ENCODE data around the gene KLHL29. TPM values are rescaled to one million over a fixed set of nuclear protein-coding genes. Genes with fewer than 3 reads are reported as not detected.

KLHL29 gene
- total RNA-seq, 1 donor from 2014 or later = 36.5 TPM

GRCh38 chr2:23376972-23377371, 8.0 kb upstream of the KLHL29 start:
- TF ChIP-seq, protein P1, sequence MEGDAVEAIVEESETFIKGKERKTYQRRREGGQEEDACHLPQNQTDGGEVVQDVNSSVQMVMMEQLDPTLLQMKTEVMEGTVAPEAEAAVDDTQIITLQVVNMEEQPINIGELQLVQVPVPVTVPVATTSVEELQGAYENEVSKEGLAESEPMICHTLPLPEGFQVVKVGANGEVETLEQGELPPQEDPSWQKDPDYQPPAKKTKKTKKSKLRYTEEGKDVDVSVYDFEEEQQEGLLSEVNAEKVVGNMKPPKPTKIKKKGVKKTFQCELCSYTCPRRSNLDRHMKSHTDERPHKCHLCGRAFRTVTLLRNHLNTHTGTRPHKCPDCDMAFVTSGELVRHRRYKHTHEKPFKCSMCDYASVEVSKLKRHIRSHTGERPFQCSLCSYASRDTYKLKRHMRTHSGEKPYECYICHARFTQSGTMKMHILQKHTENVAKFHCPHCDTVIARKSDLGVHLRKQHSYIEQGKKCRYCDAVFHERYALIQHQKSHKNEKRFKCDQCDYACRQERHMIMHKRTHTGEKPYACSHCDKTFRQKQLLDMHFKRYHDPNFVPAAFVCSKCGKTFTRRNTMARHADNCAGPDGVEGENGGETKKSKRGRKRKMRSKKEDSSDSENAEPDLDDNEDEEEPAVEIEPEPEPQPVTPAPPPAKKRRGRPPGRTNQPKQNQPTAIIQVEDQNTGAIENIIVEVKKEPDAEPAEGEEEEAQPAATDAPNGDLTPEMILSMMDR (IDR thresholded peaks at IDR 0.05; ENCODE audit: partially characterized antibody, unreplicated experiment) = no peak
- Mint-ChIP-seq H3K27ac (ENCODE audit: unreplicated experiment) (no peak overlapping the region), H3K9me3 (ENCODE audit: unreplicated experiment) (peaks cover 2% of the 10 kb centered on the region), H3K27me3 (ENCODE audit: unreplicated experiment) (peaks cover 2% of the 10 kb centered on the region), H3K36me3 (ENCODE audit: unreplicated experiment) (no peaks in the 10 kb centered on the region), H3K4me1 (ENCODE audit: low read depth, unreplicated experiment) (peaks cover 10% of the 10 kb centered on the region), H3K4me3 (ENCODE audit: unreplicated experiment) (no peak overlapping the region)
- no peak for DNase-seq

- no peak for DNase-seq
- Mint-ChIP-seq H3K4me1 (ENCODE audit: low read depth, unreplicated experiment) (peaks cover 10% of the 10 kb centered on the region), H3K9me3 (ENCODE audit: unreplicated experiment) (peaks cover 2% of the 10 kb centered on the region), H3K27ac (ENCODE audit: unreplicated experiment) (no peak overlapping the region), H3K4me3 (ENCODE audit: unreplicated experiment) (no peak overlapping the region), H3K36me3 (ENCODE audit: unreplicated experiment) (no peaks in the 10 kb centered on the region), H3K27me3 (ENCODE audit: unreplicated experiment) (peaks cover 2% of the 10 kb centered on the region)
- TF ChIP-seq, protein P1 (IDR thresholded peaks at IDR 0.05; ENCODE audit: partially characterized antibody, unreplicated experiment) = no peak
Measured at GRCh38 chr2:23377771-23378170, 7.2 kb upstream of the KLHL29 start.

- DNase-seq = no peak
- peaks cover 10% of the 10 kb centered on the region for H3K4me1 Mint-ChIP-seq (ENCODE audit: low read depth, unreplicated experiment)
- no peak overlapping the region for H3K4me3 Mint-ChIP-seq (ENCODE audit: unreplicated experiment)
- peaks cover 2% of the 10 kb centered on the region for H3K9me3 Mint-ChIP-seq (ENCODE audit: unreplicated experiment)
- peaks cover under 1% of the 10 kb centered on the region for H3K27me3 Mint-ChIP-seq (ENCODE audit: unreplicated experiment)
- TF ChIP-seq, protein P1 (IDR thresholded peaks at IDR 0.05; ENCODE audit: partially characterized antibody, unreplicated experiment) = no peak
- no peaks in the 10 kb centered on the region for H3K36me3 Mint-ChIP-seq (ENCODE audit: unreplicated experiment)
- H3K27ac Mint-ChIP-seq (ENCODE audit: unreplicated experiment) = no peak overlapping the region
Measured at GRCh38 chr2:23378496-23378895, 6.5 kb upstream of the KLHL29 start.

DNA sequence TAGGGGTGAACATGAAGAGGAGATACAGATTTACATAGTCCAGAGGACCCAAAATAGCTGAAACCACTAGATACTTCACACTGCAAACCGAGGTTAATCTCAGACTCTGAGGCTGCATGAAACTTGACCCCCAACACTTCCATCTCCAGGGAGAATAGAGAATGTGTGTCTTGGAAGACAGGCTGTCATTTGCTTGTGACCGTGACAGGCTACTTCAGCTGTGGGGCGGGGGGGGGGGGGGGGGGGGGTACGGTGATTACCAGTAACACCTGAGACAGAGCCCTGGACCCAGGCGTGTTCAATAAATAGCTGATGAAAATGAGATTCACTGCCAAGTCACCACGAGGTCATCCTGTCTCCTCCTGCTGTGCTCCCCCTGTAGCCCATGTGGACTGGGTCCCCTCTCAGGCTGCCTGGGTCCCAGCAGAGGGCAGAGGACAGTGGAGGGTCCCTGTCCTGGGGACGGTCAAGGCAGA, 5.7 kb upstream of the KLHL29 start:
- peaks cover 5% of the 10 kb centered on the region for H3K9me3 Mint-ChIP-seq (ENCODE audit: unreplicated experiment)
- peaks cover 11% of the 10 kb centered on the region for H3K4me1 Mint-ChIP-seq (ENCODE audit: low read depth, unreplicated experiment)
- H3K36me3 Mint-ChIP-seq (ENCODE audit: unreplicated experiment) = no peaks in the 10 kb centered on the region
- H3K27ac Mint-ChIP-seq (ENCODE audit: unreplicated experiment) = no peak overlapping the region
- H3K27me3 Mint-ChIP-seq (ENCODE audit: unreplicated experiment) = peaks cover 5% of the 10 kb centered on the region
- DNase-seq = no peak
- TF ChIP-seq, protein P1 (IDR thresholded peaks at IDR 0.05; ENCODE audit: partially characterized antibody, unreplicated experiment) = no peak
- no peak overlapping the region for H3K4me3 Mint-ChIP-seq (ENCODE audit: unreplicated experiment)

DNA sequence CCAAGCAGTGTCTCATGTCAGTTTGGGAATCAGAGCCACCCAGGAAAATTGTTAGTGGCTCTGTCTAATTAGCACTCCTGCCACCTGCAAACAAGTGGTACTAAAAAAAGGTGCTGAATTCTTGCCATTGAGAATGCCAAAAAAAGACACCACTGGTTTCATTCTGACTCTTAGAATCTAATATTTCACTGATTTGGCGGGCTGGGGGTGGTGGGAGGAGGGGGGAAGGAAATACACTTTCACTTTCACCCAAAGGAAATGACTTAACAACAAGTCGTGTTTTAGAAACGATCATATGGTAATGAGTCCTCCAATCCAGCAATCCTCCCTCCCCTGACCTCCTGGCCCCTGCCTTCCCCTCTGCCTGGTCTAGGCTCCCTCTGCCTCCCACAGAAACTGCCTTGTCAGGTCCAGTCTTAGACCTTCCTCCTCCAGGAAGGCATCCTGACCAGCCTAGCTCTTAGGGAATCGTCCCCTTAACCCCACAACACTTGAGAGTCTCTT, 4.4 kb upstream of the KLHL29 start:
- no peak overlapping the region for H3K4me3 Mint-ChIP-seq (ENCODE audit: unreplicated experiment)
- DNase-seq = no peak
- H3K9me3 Mint-ChIP-seq (ENCODE audit: unreplicated experiment) = peaks cover 8% of the 10 kb centered on the region
- peaks cover 8% of the 10 kb centered on the region for H3K27me3 Mint-ChIP-seq (ENCODE audit: unreplicated experiment)
- peaks cover 11% of the 10 kb centered on the region for H3K4me1 Mint-ChIP-seq (ENCODE audit: low read depth, unreplicated experiment)
- TF ChIP-seq, protein P1 (IDR thresholded peaks at IDR 0.05; ENCODE audit: partially characterized antibody, unreplicated experiment) = no peak
- no peaks in the 10 kb centered on the region for H3K36me3 Mint-ChIP-seq (ENCODE audit: unreplicated experiment)
- no peak overlapping the region for H3K27ac Mint-ChIP-seq (ENCODE audit: unreplicated experiment)
